HG02798 (cell line): Measurements from ENCODE around the gene PERM1.

Source experiments
- ATAC-seq: cut with Tn5 transposase; IDR thresholded peaks from one replicate; pipeline ENCODE4 v1.9.1; 2021; ENCODE audit warnings: mild to moderate bottlenecking; ENCODE audit not compliant: unreplicated experiment, poor library complexity

The PERM1 gene

DNA sequence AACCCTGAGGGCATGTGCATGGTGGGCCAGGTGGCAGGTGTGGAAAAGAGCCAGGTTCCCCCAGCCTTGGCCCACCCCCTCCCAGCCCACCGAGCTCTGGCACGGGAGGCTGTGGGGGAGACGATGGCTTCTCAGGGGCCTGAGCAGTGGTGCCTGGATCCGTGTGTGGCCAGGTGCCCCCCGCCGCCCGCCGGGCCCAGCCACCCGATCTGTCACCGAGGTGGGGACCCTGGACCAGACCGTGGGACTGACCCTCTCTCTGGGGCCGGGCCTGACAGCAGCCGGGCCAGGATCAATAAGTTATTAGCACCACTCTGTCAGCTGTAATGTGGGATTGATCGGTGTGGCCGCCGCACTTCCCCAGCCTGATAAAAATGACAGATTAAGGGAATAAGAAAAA, 44.4 kb downstream of the PERM1 start:
- ATAC-seq, result no peak

DNA sequence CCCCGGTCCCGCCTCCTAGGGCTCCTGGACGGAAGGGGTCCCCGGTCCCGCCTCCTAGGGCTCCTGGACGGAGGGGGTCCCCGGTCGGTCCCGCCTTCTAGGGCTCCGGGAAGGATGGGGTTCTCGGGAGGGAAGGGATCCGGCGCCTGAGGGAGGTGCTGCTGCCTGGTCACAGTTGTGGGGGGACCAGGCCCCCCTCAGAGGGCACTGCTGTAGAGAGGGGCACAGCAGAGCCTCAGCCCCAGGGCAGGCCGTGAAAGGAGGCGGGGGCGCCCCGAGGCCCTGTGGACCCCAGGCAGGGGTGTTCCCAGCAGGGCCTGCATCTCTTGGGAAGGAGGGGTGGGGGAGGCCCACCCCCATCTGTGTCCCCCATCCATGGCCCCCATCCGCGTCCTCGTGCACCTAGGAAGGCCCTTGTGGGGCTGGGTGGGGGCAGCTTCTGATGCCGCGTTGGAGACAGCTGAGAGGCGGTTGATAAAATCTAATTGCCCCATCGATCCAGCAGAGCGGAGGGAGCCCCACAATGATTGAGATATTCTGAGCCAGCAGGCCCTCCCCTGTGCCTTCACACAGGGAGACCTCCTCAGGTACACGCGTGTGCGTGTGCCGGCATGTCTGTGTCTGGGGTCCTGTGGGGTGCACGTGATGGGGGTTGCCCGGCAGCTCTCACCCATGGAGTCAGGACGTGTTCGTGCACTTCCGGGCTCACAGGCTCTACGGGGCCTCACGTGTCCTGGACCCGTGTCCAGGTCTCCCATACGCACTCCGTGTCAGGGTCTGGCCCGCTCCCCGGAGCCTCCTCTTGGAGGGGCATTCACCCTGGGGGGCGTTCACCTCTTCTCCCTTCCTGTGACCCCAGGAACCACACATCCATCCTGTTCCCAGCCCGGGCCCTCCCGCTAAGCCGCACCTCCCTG, 45.3 kb downstream of the PERM1 start:
- no peak for ATAC-seq

DNA sequence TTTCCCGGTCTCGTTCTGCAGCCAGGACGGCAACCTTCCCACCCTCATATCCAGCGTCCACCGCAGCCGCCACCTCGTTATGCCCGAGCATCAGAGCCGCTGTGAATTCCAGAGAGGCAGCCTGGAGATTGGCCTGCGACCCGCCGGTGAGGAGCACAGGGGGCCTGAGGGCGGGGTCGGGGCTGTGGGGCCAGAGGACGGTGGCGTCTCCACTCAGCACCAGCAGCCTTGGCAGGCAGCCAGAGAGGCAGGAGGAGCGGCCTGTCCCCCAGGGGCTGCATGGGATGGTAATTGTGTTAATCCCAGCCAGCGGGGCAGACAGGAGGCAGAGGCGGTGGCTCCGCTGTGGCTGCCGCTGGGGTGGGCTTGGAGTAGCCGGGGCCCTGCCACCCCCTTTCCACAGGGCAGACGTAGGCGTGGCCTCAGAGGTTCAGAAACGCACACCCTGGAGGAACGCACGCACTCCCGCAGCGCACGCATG, 46.1 kb downstream of the PERM1 start:
- no peak for ATAC-seq

GRCh38 chr1:934991-935750, 46.7 kb downstream of the PERM1 start:
- ATAC-seq, result no peak

DNA sequence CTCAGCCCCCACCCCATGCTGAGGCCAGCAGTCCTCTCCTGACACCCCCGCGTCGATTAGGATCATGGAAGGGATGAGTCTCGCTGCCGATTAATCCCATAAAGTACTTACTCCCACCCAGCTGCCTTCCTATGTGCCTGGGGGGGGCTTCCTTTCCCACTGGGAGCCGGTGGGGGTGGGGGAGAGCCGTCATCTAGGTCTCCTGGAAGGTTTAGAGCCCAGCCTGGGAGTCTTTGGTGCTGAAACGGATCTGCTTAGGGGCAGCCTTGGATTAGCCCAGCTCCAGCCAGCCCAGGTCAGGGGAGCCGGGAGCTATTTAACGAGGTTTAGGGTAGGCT, 48.3 kb downstream of the PERM1 start:
- ATAC-seq, result no peak

DNA sequence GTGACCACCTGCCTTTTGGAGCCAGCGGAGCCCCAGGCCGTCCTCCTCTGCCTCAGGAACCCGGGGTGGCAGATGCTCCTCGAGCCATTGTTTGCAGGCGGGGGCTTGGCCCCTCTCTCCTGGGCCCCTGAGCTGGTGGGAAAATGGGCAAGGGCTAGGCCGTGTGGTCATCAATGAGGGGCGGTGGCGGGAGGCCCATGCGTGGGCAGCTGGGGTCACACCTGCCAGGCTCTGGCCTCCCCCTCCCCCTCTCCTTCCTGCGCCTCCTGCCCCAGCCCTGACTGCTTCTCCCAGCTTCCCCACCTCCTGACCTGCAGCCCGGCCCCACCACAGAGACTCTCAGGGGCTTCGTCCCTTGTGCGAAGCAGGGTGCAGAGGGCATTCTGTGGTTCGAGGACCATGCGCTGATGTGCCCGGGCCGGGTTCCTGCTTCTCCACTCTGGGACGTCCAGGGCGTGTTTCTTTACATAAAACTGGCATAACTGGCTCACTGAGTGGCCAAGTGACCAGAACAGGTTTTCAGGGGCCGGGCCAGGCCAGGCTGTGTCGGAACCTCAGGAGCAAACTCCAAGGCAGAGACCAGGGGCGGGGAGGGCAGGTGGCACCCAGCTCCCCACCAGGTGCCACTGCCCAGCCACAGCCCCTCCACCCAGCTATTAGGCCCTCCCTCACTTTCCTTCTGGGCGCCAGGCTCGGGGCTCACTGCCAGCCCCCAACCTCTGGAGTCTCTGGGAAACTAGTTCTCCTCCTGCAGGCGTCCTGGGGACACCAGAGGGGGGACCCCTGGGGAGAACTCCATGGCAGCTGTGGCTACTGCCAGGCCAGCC, 48.9 kb downstream of the PERM1 start:
- ATAC-seq, result no peak

DNA sequence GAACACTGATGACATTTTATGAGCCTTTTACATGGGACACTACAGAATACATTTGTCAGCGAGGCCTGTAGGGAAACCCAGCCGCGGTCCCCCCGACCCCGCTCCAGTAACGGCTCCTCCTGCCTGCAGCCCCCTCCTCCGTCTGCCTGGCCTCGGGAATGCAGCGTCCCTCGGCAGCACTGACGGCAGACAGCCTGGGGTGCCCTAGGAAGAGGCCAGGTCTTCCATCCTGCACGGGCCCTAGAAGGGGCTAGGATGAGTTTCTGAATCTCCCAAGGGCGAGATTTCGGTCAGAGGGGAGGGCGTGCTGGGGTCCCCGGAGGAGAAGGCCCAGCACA, 49.8 kb downstream of the PERM1 start:
- no peak for ATAC-seq

DNA sequence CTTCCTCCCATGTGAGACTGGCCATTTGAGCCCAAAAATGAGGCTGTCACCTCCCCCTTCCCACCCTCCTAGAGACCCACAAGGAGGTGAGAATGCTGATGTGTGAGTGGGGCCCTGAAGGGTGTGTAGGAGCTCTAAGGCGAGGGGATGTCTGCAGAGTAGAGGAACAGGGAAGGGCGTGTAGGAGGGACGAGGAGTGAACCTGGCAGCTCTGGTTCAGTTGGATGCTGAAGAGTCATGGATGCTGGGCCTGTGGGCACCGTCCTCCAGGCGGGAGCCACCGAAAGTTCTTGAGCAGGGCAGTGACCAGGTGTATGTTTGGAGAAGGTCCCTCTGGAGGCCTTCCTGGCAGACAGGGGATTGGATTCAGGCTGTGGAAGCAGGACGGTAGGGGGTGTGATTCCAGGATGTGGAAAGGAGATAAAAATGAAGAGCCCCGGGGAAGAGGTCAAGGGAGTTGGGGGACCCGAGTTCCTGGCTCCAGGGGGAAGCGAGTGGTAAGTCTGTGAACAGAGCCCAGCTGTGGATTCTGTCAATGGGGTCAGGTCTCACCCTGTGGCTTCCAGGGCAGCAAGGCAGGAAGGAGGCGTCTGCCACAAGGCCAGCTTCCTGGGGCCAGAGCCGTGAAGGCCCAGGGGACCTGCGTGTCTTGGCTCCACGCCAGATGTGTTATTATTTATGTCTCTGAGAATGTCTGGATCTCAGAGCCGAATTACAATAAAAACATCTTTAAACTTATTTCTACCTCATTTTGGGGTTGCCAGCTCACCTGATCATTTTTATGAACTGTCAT, 50.3 kb downstream of the PERM1 start:
- ATAC-seq, result no peak

- no peak for ATAC-seq
Measured at GRCh38 chr1:930633-931138, 51.2 kb downstream of the PERM1 start.

GRCh38 chr1:929712-930632, 51.9 kb downstream of the PERM1 start:
- ATAC-seq, result no peak

- no peak for ATAC-seq
Measured at GRCh38 chr1:928825-929661, 52.9 kb downstream of the PERM1 start.

DNA sequence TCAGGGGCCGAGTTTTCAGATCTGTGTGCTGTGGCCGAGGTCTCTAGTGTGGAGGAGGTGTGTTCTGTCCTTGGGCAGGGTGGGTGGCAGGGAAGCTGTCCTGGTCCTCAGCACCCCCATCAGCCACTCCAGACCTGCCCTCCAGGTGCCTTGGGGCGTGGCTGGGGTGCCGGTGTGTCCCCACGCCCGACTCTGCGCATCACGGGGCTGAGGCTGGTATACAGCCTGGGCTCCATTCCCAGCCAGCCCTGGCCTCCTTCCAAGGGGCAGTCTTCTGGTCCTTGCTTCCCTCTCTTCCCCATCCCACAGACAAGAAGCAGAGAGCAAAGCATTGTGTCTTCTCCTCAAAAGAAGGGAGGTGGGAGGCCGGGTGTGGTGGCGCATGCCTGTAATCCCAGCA, 54.1 kb downstream of the PERM1 start:
- ATAC-seq, result no peak

DNA sequence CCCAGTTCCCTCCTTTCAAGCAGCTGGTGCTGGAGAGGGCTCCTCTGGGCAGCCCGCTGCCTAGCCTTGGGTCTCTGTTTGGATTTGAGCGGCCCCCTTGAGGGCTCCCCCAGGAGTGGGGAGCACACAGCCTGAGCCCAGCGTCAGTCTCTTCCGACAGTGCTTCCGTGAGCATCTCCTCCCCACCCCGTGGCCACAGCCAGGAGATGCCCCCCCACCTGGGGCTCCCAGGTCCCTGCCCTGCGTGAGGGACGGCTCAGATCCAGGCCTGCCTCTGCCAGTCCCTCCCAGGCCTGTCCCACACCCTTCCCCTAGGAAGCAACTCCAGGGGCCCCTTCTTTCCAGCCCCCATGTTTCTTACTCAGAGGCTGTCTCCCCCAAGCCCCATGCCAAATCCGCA, 54.7 kb downstream of the PERM1 start:
- no peak for ATAC-seq

GRCh38 chr1:925561-926421, 56.1 kb downstream of the PERM1 start:
- no peak for ATAC-seq
